Stimulated activated naive CD8-positive, alpha-beta T cell treated with anti-CD3 and anti-CD28 coated beads, Interleukin-15, Interleukin-2, amounts not matched to agents 100 U/mL and 50 U/mL, for 24 hours (primary cell): ENCODE data around the gene DOCK3.
"Not testable (repeated sequence)": the region's sequence is repeated elsewhere in the genome, so short reads cannot be mapped to it uniquely, and the experiment has no call there.

Experiments
- ATAC-seq: fragments of 150-1000 bp; cut with Tn5 transposase; one replicate; pipeline ENCODE4 v1.10.0; 2021
- DNase-seq: peaks from one replicate; pipeline ENCODE4 v3.0.0; 2021

DOCK3 gene

DNA sequence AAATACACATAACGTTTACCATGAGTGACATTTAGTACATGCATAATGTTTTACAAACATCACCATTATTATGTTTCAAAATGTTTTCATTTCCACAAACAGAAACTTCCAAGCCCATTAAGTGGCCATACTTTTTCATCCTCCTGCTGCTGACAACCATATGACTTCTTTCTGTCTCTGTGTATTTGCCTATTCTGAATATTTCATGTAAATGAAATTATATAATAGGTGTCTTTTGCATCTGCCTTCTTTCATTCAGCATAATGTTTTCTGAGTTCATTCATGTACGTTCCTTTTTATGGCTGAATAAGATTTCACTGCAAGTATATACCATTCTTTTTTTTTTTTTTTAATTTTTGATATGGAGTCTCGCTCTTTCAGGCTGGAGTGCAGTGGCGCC is 209.0 kb downstream of the DOCK3 start:
- no peak for DNase-seq

DNA sequence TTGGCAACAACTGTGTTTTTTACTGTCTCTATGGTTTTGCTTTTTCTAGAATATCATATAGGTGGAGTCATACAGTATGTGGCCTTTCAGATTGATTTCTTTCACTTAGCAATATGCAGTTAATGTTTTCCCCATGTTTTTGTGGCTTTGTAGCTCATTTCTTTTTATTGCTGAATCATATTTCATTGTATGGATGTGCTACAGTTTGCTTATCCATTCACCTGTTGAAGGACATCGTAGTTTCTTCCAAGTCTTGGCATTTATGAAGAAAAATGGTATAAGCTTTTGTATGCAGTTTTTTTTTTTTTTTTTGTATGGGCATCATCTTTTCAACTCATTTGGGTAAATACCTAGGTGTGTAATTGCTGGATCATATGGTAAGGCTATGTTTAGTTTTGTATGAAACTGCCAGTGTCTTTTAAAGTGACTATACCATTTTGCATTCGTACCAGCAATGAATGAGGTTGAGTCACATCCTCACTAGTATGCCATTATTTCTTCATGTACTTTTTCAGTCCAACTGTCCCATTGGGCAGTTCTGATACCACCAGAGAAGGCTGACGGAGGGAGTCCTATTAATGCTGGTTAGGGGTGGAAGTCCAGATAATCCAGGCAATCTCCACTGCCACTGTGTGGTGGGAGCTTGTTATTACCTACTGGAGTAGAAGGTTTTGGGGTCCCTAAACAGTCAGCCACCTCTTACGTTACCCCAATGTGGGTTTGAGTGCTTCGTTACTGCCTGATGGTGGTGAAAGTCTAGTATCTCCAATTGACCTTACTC is 210.5 kb downstream of the DOCK3 start:
- DNase-seq (no peak), ATAC-seq (no peak)

More for the DNA sequence above, 209.0 kb downstream of the DOCK3 start:
- no peak for ATAC-seq

DNA sequence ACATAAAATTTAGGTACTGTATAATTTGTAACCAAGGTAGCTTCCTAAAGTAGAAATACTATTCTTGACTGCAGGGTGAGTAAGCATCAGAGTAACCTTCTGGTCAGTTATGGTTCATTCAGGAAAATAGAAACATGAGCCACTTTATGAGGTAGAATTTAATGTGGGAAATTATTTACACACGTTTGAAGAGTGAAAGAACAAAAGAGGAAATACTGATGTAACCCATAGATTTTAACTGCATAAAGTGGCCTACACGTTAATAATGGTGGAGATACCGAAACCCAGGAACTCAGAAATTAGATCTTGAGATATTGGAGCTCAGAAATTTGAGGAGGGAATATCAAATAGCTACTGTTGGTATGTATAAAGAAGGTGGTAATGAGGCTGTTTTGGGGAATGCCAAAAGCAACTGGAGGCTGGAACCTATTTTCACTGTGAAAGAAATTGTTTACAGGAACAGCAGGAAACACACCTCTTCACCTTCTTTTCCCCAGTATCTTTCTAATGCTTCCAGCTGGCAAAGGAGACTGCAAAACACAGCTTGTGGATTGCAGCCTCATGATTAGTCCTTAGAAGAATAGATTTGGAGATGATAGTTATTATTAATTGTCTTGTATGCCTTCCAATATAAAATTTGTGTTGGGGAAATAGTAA is 216.1 kb downstream of the DOCK3 start:
- DNase-seq (no peak), ATAC-seq (no peak)

DNA sequence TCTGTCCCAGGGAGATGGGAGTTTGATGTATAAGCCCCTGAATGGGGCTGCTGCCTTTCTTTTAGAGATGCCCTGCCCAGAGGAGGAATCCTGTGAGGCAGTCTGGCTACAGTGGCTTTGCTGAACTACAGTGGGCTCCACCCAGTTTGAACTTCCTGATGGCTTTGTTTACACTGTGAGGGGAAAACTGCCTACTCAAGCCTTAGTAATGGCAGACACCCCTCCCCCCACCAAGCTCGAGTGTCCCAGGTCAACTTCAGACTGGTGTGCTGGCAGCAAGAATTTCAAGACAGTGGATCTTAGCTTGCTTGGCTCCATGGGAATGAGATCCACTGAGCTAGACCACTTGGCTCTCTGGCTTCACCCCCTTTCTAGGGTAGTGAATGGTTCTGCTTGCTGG is 226.4 kb downstream of the DOCK3 start:
- not testable (repeated sequence) for ATAC-seq, DNase-seq

DNA sequence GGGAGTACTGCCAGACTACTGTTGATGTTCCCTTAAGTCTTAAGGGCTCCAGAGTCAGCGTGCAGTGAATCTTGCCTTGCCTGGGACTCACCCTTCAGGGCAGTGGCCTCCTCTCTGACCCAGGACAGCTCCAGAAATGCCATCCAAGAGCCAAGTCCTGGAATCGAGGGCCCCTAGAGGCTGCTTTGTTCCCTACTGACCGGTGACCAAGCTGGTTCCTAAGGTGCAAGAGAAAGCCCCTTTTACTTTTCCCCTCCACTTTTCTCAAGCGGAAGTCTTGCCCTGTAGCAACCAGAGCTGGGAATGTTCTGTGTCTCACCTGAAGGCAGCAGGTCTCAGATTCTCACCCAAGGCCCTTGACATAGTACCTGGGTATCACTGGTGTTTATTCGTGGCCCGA is 238.0 kb downstream of the DOCK3 start:
- DNase-seq (no peak), ATAC-seq (no peak)

DNA sequence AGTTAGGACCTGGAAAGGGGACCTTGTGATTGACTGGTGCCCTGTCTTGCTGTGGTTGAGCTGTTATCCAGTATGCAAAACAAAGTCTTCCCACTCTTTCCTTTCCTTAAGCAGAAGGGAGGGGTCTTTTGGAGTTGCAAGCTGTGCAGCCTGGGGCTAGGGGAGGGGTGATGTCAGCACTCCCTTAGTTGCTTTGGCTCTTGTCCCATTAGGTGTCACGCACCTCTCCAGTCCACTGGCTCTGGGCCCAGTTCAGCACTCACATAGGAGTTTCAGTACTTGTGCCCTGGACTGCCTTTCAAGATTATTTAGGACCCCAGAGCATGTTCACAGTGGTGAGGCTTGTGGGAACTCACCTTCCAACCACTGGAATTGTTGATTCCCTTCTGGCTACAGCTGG is 238.5 kb downstream of the DOCK3 start:
- ATAC-seq, result no peak

DNA sequence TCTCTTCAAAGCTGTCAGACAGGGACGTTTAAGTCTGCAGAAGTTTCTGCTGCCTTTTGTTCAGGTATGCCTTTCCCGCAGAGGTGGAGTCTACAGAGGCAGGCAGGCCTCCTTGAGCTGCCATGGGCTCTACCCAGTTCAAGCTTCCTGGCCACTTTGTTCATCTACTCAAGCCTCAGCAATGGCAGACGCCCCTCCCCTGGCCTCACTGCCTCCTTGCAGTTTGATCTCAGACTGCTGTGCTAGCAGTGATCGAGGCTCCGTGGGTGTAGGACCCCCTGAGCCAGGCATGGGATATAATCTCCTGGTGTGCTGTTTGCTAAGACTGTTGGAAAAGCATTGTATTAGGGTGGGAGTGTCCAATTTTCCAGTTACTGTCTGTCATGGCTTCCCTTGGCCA is 247.3 kb downstream of the DOCK3 start:
- DNase-seq, ATAC-seq: not testable (repeated sequence)

More for the DNA sequence above, 238.5 kb downstream of the DOCK3 start:
- no peak for DNase-seq

DNA sequence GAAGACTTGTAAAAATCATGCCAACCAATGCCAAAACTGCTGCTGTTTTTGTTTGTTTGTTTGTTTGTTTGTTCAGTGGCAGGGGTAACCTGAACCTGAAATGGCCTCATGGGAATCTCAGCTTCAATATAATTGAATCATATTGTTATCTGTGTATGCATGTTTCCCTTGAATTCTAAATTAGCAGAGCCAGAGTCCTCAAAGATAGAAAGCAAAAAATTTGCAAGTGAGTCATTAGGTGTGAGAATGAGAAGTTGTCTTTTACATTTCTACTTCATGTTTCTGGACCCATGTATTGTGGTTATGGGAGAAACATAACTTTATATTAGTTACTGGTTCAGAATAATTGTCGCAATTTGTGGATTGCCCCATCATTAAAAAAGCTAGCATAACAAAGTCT is 249.2 kb downstream of the DOCK3 start:
- ATAC-seq, result no peak
- DNase-seq, result no peak

DNA sequence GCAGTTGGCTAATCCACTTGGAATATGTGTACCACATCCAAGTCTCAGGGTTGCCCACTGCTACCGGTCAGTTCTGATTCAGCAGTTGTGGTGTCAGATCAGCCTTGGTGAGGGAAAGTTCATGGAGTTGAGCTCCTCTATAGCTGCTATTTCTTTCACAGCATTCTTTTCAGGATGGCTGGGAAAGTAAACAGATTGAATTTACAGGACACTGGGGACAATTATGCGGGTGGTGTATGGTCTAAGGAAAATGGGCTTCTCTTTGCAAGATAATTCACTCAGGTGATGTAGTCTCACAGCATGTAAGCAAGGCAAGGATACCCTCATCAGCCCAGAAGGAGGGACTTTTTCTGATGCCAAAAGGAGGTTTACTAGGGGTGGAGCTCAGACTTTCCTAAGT is 249.9 kb downstream of the DOCK3 start:
- DNase-seq, result no peak
- ATAC-seq, result no peak

DNA sequence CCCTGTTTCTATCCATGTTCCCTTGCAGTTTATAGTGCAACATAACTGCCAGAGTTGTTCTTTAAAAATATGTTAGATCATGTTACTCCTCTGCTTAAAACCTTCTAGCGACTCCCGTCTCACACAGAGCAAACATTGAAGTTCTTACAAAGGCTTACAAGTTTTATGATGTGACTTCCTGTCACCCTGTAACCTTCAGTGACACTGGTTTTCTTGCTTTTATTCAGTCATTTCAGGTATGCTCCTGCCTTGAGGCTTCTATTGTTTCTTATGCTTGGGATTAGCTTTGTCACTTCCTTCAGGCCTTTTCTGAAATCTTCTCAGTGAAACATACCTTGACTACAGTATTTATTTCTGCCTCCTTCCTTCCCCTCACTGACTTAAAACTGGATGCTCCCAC is 252.1 kb downstream of the DOCK3 start:
- DNase-seq, result no peak
- no peak for ATAC-seq

DNA sequence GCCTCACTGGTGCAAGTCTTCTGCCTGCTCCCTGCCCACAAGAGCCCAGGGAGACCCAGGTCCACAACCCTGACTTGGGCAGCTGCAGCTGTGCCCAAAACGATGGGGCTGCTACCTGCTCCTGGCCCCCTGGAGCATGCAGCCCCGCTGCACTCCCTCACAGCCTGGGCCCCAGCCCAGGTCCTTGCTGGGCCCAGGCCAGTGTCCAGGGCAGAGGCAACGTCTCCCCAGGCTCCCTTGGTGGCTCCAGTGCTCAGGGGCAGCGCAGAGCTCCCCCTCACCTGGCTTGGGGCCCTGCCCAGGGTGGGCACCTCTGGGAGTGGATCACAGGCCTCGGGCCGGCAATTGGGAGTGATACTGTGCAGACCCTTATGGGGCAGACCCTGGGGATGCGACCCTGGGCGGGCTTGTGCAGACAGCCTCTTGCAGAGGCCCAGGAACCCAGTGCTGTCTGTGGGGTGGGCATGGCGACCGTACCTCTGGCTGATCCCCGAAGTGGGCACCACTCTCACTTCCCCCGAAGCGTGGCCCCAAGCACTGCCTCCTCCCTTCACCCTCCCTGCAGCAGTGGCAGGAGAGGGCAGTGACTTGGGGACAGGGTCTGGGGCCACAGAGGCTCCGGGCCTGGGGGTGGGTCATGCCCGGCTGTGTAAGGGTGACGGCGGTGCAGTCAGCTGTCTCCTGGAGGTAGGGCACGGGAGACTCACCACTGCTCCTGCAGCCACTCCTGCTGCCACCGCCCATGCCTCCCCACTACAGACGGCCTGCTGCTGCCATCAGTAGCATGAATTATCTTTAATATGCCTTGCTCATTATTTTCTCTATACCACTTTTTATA is 255.9 kb downstream of the DOCK3 start:
- ATAC-seq (no peak), DNase-seq (no peak)

DNA sequence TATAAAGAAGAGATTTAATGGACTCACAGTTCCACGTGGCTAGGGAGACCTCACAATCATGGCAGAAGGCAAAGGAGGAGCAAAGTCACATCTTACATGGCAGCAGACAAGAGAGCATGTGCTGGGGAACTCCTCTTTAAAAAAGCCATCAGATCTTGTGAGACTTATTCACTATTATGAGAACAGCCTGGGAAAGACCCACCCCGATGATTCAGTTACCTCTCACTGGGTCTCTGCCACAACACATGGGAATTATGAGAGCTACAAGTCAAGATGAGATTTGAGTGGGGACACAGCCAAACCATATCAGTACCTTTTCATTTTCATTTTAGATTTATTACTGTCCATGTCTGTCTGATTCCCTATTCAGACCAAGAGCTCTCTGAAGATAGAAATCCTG is 258.2 kb downstream of the DOCK3 start:
- DNase-seq, ATAC-seq: not testable (repeated sequence)

DNA sequence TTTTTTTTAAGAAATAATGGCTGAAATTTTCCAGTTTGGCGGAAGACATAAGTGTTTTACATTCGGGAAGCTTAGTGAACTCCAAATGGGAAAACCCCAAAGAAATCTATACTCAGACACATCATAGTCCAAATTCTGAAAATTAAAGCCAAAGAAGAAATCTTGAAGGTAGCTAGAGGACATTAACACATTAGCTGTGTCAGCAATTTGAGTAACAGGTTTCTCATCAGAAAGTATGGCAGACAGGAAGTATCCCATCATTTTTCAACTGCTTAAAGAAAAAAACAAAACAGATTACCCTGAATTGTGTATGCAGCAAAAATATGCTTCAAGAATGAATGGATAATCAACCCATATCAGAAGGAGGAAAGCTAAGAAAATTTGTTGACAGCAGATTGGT is 261.7 kb downstream of the DOCK3 start:
- DNase-seq (no peak), ATAC-seq (no peak)

DNA sequence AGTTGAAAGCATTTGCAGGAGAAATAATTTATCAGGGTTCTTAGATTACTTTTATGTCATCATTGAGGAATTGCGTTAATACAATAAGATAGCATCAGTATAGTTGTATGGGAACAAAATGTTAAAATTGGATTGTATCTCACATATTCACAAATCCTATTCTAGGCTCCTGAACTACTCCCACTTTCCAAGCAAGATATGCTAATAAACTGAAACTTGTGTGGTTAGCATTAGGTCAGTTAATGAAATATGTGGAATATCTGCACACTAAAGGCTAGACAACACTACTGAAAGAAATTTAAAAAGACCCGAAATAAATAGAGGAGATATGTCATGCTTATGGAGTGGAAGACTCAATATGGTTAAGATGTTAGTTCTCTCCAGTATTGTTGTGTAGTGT is 272.7 kb downstream of the DOCK3 start:
- DNase-seq, result no peak
- ATAC-seq, result no peak

DNA sequence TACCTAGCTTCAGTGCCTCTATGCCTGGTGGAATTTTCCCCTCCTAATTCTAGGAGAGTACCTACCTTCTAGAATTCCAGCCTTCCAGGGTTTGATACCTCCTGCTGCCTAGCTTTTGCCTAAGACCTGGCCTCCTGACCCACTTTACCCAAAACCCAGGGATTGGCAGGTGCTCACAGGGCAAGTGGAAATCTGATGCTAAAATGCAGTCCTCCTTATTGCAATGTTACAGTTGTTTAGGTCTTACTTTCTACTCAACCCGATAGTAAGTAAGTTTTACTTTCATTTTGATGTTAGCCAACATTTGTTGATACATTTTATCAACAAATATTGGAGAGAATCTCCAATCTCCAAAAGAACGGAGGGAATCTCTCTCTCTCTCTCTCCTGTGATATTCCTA is 275.9 kb downstream of the DOCK3 start:
- ATAC-seq (no peak), DNase-seq (no peak)

DNA sequence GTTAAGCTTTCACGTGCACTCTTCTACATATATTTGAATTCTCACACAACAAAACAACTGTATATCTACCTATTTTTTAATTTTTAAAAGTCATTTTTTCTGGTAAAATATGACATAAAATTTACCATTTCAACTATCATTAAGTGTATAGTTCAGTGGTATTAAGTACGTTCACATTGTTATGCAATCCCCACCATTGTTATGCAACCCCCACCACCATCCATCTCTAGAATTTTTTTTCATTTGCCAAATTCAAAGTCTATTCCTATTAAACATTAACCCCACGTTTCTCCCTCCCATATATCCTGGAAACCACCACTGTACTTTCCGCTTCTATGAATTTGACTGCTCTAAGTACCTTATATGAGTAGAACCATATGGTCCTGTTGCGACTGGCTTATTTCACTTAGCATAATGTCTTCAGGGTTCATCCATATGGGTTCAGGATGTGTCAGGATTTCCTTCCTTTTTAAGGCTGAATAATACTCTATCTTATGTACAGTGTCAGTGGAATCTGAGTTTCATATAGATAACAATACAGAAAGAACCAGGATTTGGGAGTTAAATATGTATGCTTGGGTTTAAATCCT is 279.2 kb downstream of the DOCK3 start:
- ATAC-seq (no peak), DNase-seq (no peak)

DNA sequence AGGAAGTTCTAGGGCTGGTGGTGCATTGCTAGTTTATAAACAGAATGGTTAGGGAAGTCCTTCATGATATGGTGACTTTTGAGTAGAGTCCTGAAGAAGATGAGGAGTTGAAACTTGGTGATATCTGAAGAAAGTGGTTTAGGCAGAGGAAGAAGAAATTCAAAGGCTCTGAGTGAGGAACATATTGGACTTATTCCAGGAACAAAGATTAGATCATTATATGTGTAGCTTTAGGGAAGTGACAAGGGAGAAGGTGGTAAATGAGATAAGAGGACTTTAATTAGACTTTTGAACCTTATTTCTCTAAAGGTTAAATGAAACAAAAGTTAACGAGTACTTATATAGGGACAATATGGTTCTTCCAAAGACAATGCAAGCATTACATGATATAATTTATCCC is 286.7 kb downstream of the DOCK3 start:
- ATAC-seq, result no peak
- DNase-seq, result no peak

DNA sequence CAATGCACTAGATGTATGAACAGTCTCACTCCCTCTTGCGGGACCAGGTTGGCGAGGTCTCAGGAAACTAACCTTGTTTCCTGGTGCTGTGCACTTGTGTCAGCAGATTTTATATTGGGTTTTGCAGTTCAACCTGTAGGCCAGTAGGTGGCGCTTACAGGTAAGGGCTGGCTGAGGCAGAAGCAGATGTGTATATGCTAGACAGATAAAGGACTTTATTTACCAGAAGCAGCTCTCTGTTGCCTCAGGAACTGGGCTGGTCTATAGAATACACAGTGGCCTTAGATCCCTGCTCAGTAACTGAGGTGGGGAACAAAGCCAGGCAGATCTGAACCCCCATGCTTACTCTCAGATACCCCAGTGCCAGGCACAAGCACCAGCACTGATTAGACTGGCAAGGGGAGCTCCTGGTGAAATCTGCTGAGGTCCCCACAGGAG is 296.8 kb downstream of the DOCK3 start:
- ATAC-seq, result peak; percentile 69
- DNase-seq, result peak; percentile 40

DNA sequence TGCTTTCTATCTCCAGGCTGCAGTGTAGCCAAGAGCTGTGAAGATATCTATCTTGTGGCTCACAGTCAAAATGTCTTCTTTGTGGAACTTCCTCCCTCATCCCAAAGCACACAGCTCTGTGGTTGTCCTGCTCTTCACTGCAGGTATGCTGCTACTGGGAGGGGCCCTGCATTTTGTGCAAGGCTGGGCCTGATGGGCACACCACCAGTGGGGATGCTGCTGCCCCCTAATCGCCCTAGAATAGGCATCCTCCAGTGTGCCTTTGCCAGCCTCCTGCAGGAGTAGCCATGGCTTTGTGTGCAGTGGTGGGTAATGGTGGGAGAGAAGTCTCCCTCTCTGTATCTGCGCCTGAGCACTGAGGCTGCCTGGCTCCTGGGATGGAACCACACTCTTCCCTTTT is 297.3 kb downstream of the DOCK3 start:
- ATAC-seq, result peak; percentile 6
- no peak for DNase-seq

DNA sequence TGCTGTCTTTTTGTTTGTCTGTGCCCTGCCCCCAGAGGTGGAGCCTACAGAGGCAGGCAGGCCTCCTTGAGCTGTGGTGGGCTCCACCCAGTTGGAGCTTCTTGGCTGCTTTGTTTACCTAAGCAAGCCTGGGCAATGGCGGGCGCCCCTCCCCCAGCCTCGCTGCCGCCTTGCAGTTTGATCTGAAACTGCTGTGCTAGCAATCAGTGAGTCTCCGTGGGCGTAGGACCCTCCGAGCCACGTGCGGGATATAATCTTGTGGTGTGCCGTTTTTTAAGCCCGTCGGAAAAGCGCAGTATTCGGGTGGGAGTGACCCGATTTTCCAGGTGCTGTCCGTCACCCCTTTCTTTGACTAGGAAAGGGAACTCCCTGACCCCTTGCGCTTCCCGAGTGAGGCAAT is 303.9 kb downstream of the DOCK3 start:
- not testable (repeated sequence) for DNase-seq, ATAC-seq

DNA sequence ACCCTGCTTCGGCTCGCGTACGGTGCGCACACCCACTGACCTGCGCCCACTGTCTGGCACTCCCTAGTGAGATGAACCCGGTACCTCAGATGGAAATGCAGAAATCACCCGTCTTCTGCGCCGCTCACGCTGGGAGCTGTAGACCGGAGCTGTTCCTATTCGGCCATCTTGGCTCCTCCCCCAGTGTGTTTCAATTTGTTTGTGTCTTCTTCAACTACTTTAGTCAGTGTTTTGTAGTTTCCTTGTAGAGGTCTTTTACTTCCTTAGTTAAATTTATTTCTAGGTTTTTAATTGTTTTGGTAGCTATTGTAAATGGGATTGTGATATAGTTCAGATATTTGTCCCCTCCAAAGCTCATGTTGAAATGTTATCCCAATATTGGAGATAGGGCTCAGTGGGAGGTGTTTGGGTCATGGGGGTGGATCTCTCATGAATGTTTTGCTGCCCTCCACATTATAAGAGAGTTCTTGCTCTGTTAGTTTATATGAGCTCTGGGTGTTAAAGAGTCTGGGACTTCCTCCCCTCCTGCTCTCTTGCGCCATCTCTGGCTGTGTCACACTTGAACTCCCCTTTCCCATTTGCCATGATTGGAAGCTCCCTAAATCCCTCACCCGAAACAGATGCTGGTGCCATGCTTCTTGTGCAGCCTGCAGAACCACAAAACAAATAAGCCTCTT is 304.4 kb downstream of the DOCK3 start:
- DNase-seq (no peak), ATAC-seq (no peak)
